PC-3 (cell line): Measurements from ENCODE around the gene CENPV. TPM values are rescaled to one million over a fixed set of nuclear protein-coding genes. Genes with fewer than 3 reads are reported as not detected.

Experiments used
- ATAC-seq: fragments of 200-7000 bp; cut with Tn5 transposase; 2 replicates; pipeline ENCODE4 v1.9.1; 2020; ENCODE audit warnings: mild to moderate bottlenecking, moderate library complexity
- BruUV-seq: library from RNA; stranded (reverse); fragments of 400-500 nt; replicated peaks from 2 replicates; lab custom pipeline; 2021; lab: Mats Ljungman, UMichigan
- CTCF ChIA-PET: fragments of 300-600 bp; sonication (Branson Sonifier 250); formaldehyde crosslinking; loops from one replicate; lab custom pipeline; 2022; ENCODE audit warnings: antibody characterized with exemption; lab: Charles Lee
- POLR2A ChIA-PET: fragments of 300-600 bp; sonication (Branson Sonifier 250); formaldehyde crosslinking; loops from one replicate; lab custom pipeline; 2022; ENCODE audit warnings: antibody characterized with exemption; ENCODE audit not compliant: unreplicated experiment; lab: Charles Lee
- DNase-seq: peaks from one replicate; pipeline ENCODE4 v3.0.0-alpha.2; 2015
- H2AFZ ChIP-seq: fragments of 300-600 bp; sonication (generic); 2 replicates; pipeline ENCODE4 v1.6.0; 2016; ENCODE audit warnings: antibody characterized with exemption, low read length
- H3F3A ChIP-seq: fragments of 300-600 bp; sonication (generic); one replicate; pipeline ENCODE4 v1.6.0; 2017; ENCODE audit warnings: antibody characterized with exemption, low read length, control low read depth, mild to moderate bottlenecking; ENCODE audit not compliant: unreplicated experiment
- H3K27ac ChIP-seq: fragments of 300-600 bp; sonication (generic); 2 replicates; pipeline ENCODE4 v1.5.1; 2016; ENCODE audit warnings: mild to moderate bottlenecking, low read length
- H3K27me3 ChIP-seq: fragments of 300-600 bp; sonication (generic); 2 replicates; pipeline ENCODE4 v1.6.1; 2016; ENCODE audit warnings: low read length, mixed read lengths
- H3K36me3 ChIP-seq: fragments of 300-600 bp; sonication (generic); 2 replicates; pipeline ENCODE4 v1.6.1; 2016; ENCODE audit warnings: low read depth, mixed run types, low read length, mixed read lengths
- H3K4me1 ChIP-seq: fragments of 300-600 bp; sonication (generic); 2 replicates; pipeline ENCODE4 v1.5.1; 2016; ENCODE audit warnings: low read length; ENCODE audit not compliant: insufficient read depth
- H3K4me2 ChIP-seq: fragments of 300-600 bp; sonication (generic); 2 replicates; pipeline ENCODE4 v1.6.0; 2016; ENCODE audit warnings: low read length
- H3K4me3 ChIP-seq: fragments of 300-600 bp; sonication (generic); 2 replicates; pipeline ENCODE4 v1.5.1; 2016; ENCODE audit warnings: mild to moderate bottlenecking, low read length, mixed read lengths
- H3K79me2 ChIP-seq: fragments of 300-600 bp; sonication (generic); 2 replicates; pipeline ENCODE4 v1.6.1; 2017; ENCODE audit warnings: low read length, mixed read lengths
- H3K9ac ChIP-seq: fragments of 300-600 bp; sonication (generic); 2 replicates; pipeline ENCODE4 v1.6.0; 2016; ENCODE audit warnings: mild to moderate bottlenecking, low read length
- H3K9me2 ChIP-seq: fragments of 300-600 bp; sonication (generic); replicated peaks from 2 replicates; pipeline ENCODE4 v1.6.1; 2016; ENCODE audit warnings: mixed run types, low read length, mixed read lengths
- H3K9me3 ChIP-seq: fragments of 300-600 bp; sonication (generic); 2 replicates; pipeline ENCODE4 v1.6.1; 2016; ENCODE audit warnings: low read length, mixed read lengths
- H4K20me1 ChIP-seq: fragments of 300-600 bp; sonication (generic); 2 replicates; pipeline ENCODE4 v1.6.1; 2016; ENCODE audit warnings: low read length, mixed read lengths
- CTCF ChIP-seq: fragments of 300-600 bp; sonication (generic); conservative IDR thresholded peaks from 2 replicates; pipeline ENCODE4 v1.5.1; 2017; ENCODE audit warnings: antibody characterized with exemption, low read depth, mild to moderate bottlenecking, low read length
- EZH2 ChIP-seq: fragments of 300-600 bp; sonication (generic); IDR thresholded peaks from one replicate; pipeline ENCODE4 v1.6.1; 2017; ENCODE audit warnings: antibody characterized with exemption, mild to moderate bottlenecking, low read length; ENCODE audit not compliant: unreplicated experiment
- EZH2phosphoT487 ChIP-seq: fragments of 300-600 bp; sonication (generic); IDR thresholded peaks from 2 replicates; pipeline ENCODE4 v1.6.1; 2018; ENCODE audit warnings: mild to moderate bottlenecking, antibody characterized with exemption, low read length, borderline replicate concordance
- intact Hi-C: fragments of 100-400 bp; cut with micrococcal nuclease; formaldehyde crosslinking; loops from 2 replicates; pipeline ENCODE4 v1.9.0; 2023
- total RNA-seq: library from RNA; depleted of rRNA; stranded (reverse); fragments of >200 nt; gene quantifications from 2 replicates; pipeline ENCODE4 v1.2.3, GENCODE V29; 2014

Gene CENPV
- total RNA-seq, 1 experiment from 2014 or later = not detected

GRCh38 chr17:16346721-16347271 is 6.5 kb downstream of the CENPV start:
- no peaks in the 10 kb centered on the region for H3K79me2 ChIP-seq
- H3K36me3 ChIP-seq = peaks cover 6% of the 10 kb centered on the region; the same call in 1 of the 2 replicates
- POLR2A ChIA-PET = no interaction called here
- no peaks in the 10 kb centered on the region for H3K9me3 ChIP-seq
- intact Hi-C loops = no loop called here
- DNase-seq (no peak), ATAC-seq (no peak)
- CTCF ChIA-PET = no interaction called here
- no peak overlapping the region for H2AFZ ChIP-seq
- H3K4me2 ChIP-seq = no peak overlapping the region
- H3K27me3 ChIP-seq = no peaks in the 10 kb centered on the region
- no TSS peak for BruUV-seq
- no peak overlapping the region for H3K9ac ChIP-seq
- peaks cover 2% of the 10 kb centered on the region; the same call in 1 of the 2 replicates for H3K4me1 ChIP-seq
- H4K20me1 ChIP-seq = no peaks in the 10 kb centered on the region
- no peaks in the 10 kb centered on the region for H3K9me2 ChIP-seq
- H3K4me3 ChIP-seq = no peak overlapping the region
- TF ChIP-seq EZH2phosphoT487 = no peak
- TF ChIP-seq CTCF = no peak
- TF ChIP-seq EZH2 = no peak
- no peaks in the 10 kb centered on the region for H3F3A ChIP-seq
- no peak overlapping the region for H3K27ac ChIP-seq

- Histone ChIP-seq H3K79me2 (no peaks in the 10 kb centered on the region), H3K4me1 (no peaks in the 10 kb centered on the region), H3K4me2 (no peak overlapping the region), H3F3A (no peaks in the 10 kb centered on the region), H3K9me3 (no peaks in the 10 kb centered on the region), H3K27me3 (no peaks in the 10 kb centered on the region), H3K9me2 (no peaks in the 10 kb centered on the region), H3K36me3 (peaks cover 6% of the 10 kb centered on the region; the same call in 1 of the 2 replicates), H3K27ac (no peak overlapping the region), H4K20me1 (no peaks in the 10 kb centered on the region), H3K4me3 (no peak overlapping the region), H2AFZ (no peak overlapping the region), H3K9ac (no peak overlapping the region)
- no peak for ATAC-seq
- TF ChIP-seq EZH2 = no peak
- TF ChIP-seq CTCF = no peak
- TF ChIP-seq EZH2phosphoT487 = no peak
- no TSS peak for BruUV-seq
- ChIA-PET CTCF (no interaction called here), POLR2A (no interaction called here)
- no peak for DNase-seq
- intact Hi-C loops = no loop called here
These were observed 7.7 kb downstream of the CENPV start for GRCh38 chr17:16345565-16345964.

GRCh38 chr17:16343569-16343968 is 9.7 kb downstream of the CENPV start:
- H3K4me3 ChIP-seq = no peak overlapping the region
- POLR2A ChIA-PET = no interaction called here
- no peak overlapping the region for H3K27ac ChIP-seq
- TF ChIP-seq EZH2phosphoT487 (no peak), EZH2 (no peak), CTCF (no peak)
- no peak overlapping the region for H2AFZ ChIP-seq
- H3K9ac ChIP-seq = no peak overlapping the region
- H3K9me2 ChIP-seq = no peaks in the 10 kb centered on the region
- H3K79me2 ChIP-seq = no peaks in the 10 kb centered on the region
- intact Hi-C loops = no loop called here
- peaks cover 8% of the 10 kb centered on the region; the same call in 1 of the 2 replicates for H3K4me1 ChIP-seq
- H3K27me3 ChIP-seq = no peaks in the 10 kb centered on the region
- DNase-seq (no peak), ATAC-seq (no peak)
- no TSS peak for BruUV-seq
- H4K20me1 ChIP-seq = no peaks in the 10 kb centered on the region
- peaks cover 6% of the 10 kb centered on the region; the same call in 1 of the 2 replicates for H3K36me3 ChIP-seq
- H3F3A ChIP-seq = peaks cover 5% of the 10 kb centered on the region
- H3K4me2 ChIP-seq = no peak overlapping the region
- no peaks in the 10 kb centered on the region for H3K9me3 ChIP-seq
- CTCF ChIA-PET = no interaction called here
